Gastroesophageal sphincter (tissue), 3 donors: ENCODE results near the gene C4B.
"Not testable (repeated sequence)": the region's sequence is repeated elsewhere in the genome, so short reads cannot be mapped to it uniquely, and the experiment has no call there.

Experiments used
- EP300 ChIP-seq: sonication (generic); formaldehyde crosslinking; IDR thresholded peaks from one replicate; pipeline ENCODE4 v1.6.1; 2017; ENCODE audit warnings: antibody characterized with exemption, mild to moderate bottlenecking
- POLR2A ChIP-seq, 2 donors: fragments of 450-650 bp; IDR thresholded peaks; one replicate each; pipeline ENCODE4 v1.6.1; 2017; ENCODE audit warnings: antibody characterized with exemption in 2 of 2, mild to moderate bottlenecking in 2 of 2, moderate library complexity in 1 of 2
- TF ChIP-seq, protein P1 (sequence below), 4 experiments: fragments of 200-600 bp in 2 of 4; fragments of 450-650 bp in 2 of 4; sonication (generic) in 1 of 4; IDR thresholded peaks; one replicate each; pipeline ENCODE4 v1.5.1; 2017 to 2019; ENCODE audit warnings: antibody characterized with exemption in 4 of 4, mild to moderate bottlenecking in 2 of 4, moderate library complexity in 2 of 4

DNA sequence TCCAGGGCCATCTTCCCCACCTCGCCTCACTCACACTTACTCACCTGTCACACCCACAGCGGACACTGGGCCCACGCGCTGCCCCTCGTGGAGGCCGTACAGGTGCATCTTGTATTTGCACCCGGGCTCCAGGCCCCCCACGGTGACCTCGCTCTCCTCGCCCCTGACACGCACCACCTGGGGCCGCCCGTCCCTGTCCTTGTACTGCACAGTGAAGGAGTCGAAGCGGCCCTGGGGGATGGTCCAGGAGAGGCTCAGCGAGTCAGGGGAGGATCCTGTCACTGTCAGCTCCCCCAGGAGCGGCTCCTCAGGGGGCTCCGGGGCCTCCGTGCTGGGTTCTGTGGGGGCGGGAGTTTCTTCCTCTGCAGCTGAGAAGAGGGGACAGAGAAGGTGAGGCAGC, 38.0 kb downstream of the C4B start:
- TF ChIP-seq, protein P1, sequence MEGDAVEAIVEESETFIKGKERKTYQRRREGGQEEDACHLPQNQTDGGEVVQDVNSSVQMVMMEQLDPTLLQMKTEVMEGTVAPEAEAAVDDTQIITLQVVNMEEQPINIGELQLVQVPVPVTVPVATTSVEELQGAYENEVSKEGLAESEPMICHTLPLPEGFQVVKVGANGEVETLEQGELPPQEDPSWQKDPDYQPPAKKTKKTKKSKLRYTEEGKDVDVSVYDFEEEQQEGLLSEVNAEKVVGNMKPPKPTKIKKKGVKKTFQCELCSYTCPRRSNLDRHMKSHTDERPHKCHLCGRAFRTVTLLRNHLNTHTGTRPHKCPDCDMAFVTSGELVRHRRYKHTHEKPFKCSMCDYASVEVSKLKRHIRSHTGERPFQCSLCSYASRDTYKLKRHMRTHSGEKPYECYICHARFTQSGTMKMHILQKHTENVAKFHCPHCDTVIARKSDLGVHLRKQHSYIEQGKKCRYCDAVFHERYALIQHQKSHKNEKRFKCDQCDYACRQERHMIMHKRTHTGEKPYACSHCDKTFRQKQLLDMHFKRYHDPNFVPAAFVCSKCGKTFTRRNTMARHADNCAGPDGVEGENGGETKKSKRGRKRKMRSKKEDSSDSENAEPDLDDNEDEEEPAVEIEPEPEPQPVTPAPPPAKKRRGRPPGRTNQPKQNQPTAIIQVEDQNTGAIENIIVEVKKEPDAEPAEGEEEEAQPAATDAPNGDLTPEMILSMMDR (IDR thresholded peaks at IDR 0.05), result not testable (repeated sequence)
- not testable (repeated sequence) for TF ChIP-seq POLR2A (IDR thresholded peaks at IDR 0.05); EP300
